ENCODE results near the gene M1AP.

The M1AP gene

DNA sequence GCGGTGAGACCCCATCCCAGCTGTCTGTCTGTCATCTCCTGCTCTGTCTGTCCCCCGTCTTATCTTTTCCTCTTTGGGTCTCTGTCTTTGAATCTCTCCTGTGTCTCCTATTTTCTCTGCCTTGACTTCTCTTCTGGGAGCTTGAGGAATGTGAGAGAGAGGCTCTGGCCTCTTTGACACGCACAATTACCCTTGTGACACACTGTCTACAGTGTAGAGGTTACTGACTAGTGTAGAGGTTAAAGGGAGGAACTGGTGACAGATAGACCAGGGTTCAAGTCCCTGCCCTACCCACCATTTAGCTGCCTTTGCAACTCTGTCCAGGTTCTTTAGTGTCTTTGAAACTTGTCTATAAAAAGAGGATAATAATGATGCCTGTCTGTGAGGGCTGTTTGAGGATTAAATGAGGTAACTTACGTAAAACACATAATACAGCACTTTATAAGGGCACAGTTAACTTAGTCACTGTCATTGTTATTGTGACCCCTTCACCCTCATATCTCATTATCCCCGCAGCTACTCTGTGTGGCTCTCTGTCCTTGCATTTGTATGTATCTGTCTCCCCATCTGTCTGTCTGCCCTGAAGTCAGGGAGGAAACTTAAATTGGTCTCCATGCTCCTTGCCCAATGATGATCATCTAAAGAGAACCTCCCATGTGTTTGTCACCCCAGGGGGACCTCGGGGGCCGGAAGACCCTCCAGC lies 25.8 kb upstream of the M1AP start:
- no peak overlapping the region for H3K27ac Mint-ChIP-seq
- no peak overlapping the region for H3K4me3 Mint-ChIP-seq
- peaks cover 21% of the 10 kb centered on the region for H3K36me3 Mint-ChIP-seq (ENCODE audit: low read depth)
- H3K27me3 Mint-ChIP-seq, result no peaks in the 10 kb centered on the region
- no peaks in the 10 kb centered on the region for H3K4me1 Mint-ChIP-seq (ENCODE audit: low read depth)
- H3K9me3 Mint-ChIP-seq, result no peaks in the 10 kb centered on the region

DNA sequence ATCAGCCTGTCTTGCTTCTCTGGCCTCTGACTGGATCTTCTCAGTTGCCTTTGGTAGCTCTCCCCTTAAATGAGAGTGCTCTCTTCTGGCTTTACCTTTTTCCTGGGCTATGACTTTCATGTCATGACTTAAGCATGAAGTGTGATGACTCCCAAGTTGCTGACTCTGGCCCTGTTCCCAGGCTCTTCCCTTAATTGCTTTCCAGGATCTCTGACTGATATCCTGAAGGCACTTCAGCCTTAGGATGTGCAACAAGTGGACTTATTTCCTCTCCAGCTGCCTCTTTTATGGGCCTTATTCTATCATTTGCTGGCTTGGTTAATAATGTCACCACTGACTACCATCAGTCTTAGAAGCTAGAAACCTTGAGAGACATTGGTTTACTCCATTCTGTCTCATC lies 23.3 kb upstream of the M1AP start:
- Mint-ChIP-seq H3K27ac (no peak overlapping the region), H3K9me3 (no peaks in the 10 kb centered on the region), H3K4me3 (no peak overlapping the region), H3K27me3 (no peaks in the 10 kb centered on the region), H3K36me3 (ENCODE audit: low read depth) (peaks cover 19% of the 10 kb centered on the region), H3K4me1 (ENCODE audit: low read depth) (no peaks in the 10 kb centered on the region)

GRCh38 chr2:74670263-74670662 lies 22.1 kb upstream of the M1AP start:
- no peaks in the 10 kb centered on the region for H3K27me3 Mint-ChIP-seq
- H3K9me3 Mint-ChIP-seq, result no peaks in the 10 kb centered on the region
- H3K4me1 Mint-ChIP-seq (ENCODE audit: low read depth), result no peaks in the 10 kb centered on the region
- H3K4me3 Mint-ChIP-seq, result no peak overlapping the region
- H3K27ac Mint-ChIP-seq, result no peak overlapping the region
- peaks cover 12% of the 10 kb centered on the region for H3K36me3 Mint-ChIP-seq (ENCODE audit: low read depth)

DNA sequence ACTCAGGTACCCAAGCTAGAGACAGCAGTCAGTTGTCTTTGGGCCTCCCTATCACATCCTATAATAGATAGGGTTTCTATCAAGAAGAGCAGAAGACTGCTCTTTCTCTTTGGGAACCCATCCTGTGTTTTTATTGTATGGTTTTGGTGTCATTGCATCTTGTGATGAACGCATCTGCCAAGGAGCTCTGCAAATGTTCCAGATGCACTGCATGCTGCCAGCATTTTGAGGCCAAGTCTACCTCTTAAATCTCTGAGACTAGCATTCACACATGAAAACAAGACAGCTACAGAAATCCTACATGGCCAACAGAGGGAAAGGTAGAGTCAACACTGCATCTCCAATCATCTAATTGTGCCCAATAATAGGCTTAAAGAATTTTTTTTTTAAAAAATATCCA lies 20.0 kb upstream of the M1AP start:
- Mint-ChIP-seq H3K4me1 (ENCODE audit: low read depth) (no peaks in the 10 kb centered on the region), H3K9me3 (no peaks in the 10 kb centered on the region), H3K36me3 (ENCODE audit: low read depth) (peaks cover 12% of the 10 kb centered on the region), H3K27ac (no peak overlapping the region), H3K27me3 (no peaks in the 10 kb centered on the region), H3K4me3 (no peak overlapping the region)

- Mint-ChIP-seq H3K27me3 (peaks cover 4% of the 10 kb centered on the region), H3K4me3 (no peak overlapping the region), H3K4me1 (ENCODE audit: low read depth) (peaks cover 6% of the 10 kb centered on the region), H3K36me3 (ENCODE audit: low read depth) (no peaks in the 10 kb centered on the region), H3K27ac (no peak overlapping the region), H3K9me3 (no peaks in the 10 kb centered on the region)
These were observed 11.3 kb upstream of the M1AP start for GRCh38 chr2:74659462-74659861.

DNA sequence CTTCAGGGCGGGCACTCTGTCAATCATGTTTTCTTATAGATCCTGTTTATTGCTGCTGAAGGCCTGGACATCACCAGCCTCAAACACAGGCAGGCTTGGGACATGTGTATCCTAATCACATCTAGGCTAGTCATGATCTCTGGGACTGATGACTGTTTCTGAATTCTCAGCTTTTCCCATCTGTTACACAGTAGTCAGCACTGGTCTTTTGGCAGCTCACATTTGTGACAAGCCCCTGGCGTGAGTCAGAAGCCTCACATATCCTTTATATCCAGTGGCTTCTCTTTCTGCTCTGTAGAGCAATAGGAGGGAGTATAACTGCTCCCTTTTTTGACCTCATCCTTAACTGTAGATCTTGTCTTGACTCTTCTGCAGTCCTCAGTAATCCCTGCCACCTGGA lies 10.4 kb upstream of the M1AP start:
- Mint-ChIP-seq H3K27ac (no peak overlapping the region), H3K9me3 (no peaks in the 10 kb centered on the region), H3K4me1 (ENCODE audit: low read depth) (peaks cover 10% of the 10 kb centered on the region), H3K4me3 (no peak overlapping the region), H3K27me3 (peaks cover 4% of the 10 kb centered on the region), H3K36me3 (ENCODE audit: low read depth) (no peaks in the 10 kb centered on the region)

GRCh38 chr2:74655579-74655978 lies 7.4 kb upstream of the M1AP start:
- Mint-ChIP-seq H3K27ac (no peak overlapping the region), H3K27me3 (peaks cover 6% of the 10 kb centered on the region), H3K4me3 (no peak overlapping the region), H3K9me3 (no peaks in the 10 kb centered on the region), H3K4me1 (ENCODE audit: low read depth) (peaks cover 10% of the 10 kb centered on the region), H3K36me3 (ENCODE audit: low read depth) (no peaks in the 10 kb centered on the region)

DNA sequence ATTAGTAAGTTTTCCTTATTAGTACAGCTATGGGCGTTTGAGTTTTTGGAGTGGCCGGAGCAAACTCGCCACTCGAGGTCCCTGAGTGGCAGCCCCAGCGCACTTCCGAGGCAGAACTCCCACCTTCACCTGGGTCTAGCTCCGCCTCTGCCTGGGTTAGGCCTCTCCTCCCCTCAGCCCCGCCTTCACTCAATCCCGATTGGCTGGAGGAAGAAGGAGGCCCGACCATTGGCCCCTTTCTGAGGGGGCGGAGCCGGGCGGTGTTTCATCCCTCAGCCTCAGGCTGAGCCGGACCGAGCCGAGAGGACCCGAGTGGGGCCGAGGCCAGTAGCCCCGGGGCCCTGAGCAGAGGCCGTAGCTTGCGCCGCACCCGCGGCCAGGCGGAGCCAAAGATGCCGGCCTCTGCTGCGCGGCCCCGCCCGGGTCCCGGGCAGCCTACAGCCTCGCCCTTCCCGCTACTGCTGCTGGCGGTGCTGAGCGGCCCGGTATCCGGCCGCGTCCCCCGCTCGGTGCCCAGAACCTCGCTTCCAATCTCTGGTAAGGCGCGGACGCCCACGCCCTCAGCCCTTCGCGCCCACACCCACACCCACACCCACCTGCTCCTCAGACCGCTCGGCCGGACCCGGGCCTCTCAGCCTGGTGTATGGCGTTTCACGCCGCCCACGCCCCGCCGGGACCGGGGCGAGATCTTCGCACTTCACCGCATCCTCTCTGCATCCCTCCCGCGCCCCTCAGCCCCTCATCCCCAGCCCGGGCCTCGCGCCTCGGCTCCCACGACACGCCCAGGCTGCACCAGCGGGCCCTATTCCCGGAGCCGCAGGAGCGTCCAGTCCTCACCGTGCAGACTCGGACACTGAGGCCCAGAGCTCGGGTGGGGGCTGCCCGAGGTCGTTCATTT lies 6.1 kb upstream of the M1AP start, which contains the start of gene SEMA4F:
TSS of gene SEMA4F (plus strand) at position 263 of the 898 bp plus-strand sequence. CDS start at position 393, 130 bp downstream.
- Mint-ChIP-seq H3K4me1 (ENCODE audit: low read depth) (peaks cover 10% of the 10 kb centered on the region), H3K27ac (peak within 1 kb of the TSS; percentile 60), H3K27me3 (peaks cover 14% of the 10 kb centered on the region), H3K4me3 (peak within 1 kb of the TSS; percentile 83), H3K9me3 (no peaks in the 10 kb centered on the region), H3K36me3 (ENCODE audit: low read depth) (no peaks in the 10 kb centered on the region)

- Mint-ChIP-seq H3K9me3 (no peaks in the 10 kb centered on the region), H3K27ac (no peak overlapping the region), H3K36me3 (ENCODE audit: low read depth) (no peaks in the 10 kb centered on the region), H3K4me3 (peak overlapping the region; percentile 83), H3K4me1 (ENCODE audit: low read depth) (peaks cover 10% of the 10 kb centered on the region), H3K27me3 (peaks cover 20% of the 10 kb centered on the region)
These were observed 5.5 kb upstream of the M1AP start for GRCh38 chr2:74653589-74653984.

- H3K27ac Mint-ChIP-seq, result no peak overlapping the region
- H3K4me3 Mint-ChIP-seq, result no peak overlapping the region
These were observed 1.2 kb downstream of the M1AP start for GRCh38 chr2:74646834-74647482.

DNA sequence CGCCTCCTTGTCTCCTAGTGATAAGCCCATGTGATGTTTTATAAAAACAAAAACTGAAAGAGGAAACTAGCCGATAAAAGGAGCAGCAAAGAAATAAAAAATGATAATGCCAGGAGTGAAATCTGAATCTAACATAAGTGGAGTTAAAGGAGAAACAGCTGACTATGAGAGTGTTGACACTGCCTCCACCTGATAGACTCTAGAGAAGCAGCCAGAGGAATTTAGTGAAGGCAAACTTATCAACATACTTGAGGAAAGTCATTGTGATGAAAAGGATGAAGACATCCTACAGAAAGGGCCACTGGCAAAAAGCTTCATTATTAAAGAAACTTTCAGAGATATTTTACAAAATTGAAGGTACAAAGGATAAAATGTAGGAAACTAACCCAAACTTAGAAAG lies 1.9 kb downstream of the M1AP start:
- Mint-ChIP-seq H3K27me3 (peaks cover 35% of the 10 kb centered on the region), H3K4me3 (no peak overlapping the region), H3K36me3 (ENCODE audit: low read depth) (no peaks in the 10 kb centered on the region), H3K4me1 (ENCODE audit: low read depth) (no peaks in the 10 kb centered on the region), H3K27ac (no peak overlapping the region), H3K9me3 (no peaks in the 10 kb centered on the region)

More at GRCh38 chr2:74646834-74647482, 1.2 kb downstream of the M1AP start:
- Mint-ChIP-seq H3K9me3 (no peaks in the 10 kb centered on the region), H3K4me1 (ENCODE audit: low read depth) (no peaks in the 10 kb centered on the region), H3K36me3 (ENCODE audit: low read depth) (no peaks in the 10 kb centered on the region), H3K27me3 (peaks cover 35% of the 10 kb centered on the region)

DNA sequence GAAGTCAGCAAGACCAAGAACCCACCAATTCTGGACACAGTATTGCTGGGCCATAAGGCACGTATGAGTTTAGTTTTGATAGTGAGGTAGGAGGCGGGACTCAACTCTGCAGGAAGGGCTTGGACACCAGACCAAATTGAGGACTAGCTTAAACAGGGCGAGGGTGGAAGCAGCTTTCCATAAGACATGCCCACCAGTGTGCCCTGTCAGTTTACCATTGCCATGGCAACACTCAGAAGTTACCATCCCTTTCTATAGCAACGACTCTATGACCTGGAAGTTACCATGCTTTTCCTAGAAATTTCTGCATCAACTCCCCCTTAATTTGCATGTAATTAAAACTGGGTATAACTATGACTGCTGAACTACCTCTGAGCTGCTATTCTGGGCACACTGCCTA lies 2.8 kb downstream of the M1AP start:
- Mint-ChIP-seq H3K27me3 (peaks cover 34% of the 10 kb centered on the region), H3K4me3 (no peak overlapping the region), H3K4me1 (ENCODE audit: low read depth) (no peaks in the 10 kb centered on the region), H3K27ac (no peak overlapping the region), H3K36me3 (ENCODE audit: low read depth) (no peaks in the 10 kb centered on the region), H3K9me3 (no peaks in the 10 kb centered on the region)

GRCh38 chr2:74639550-74639949 lies 8.6 kb downstream of the M1AP start:
- H3K4me3 Mint-ChIP-seq, result no peak overlapping the region
- H3K36me3 Mint-ChIP-seq (ENCODE audit: low read depth), result no peaks in the 10 kb centered on the region
- H3K9me3 Mint-ChIP-seq, result no peaks in the 10 kb centered on the region
- H3K27ac Mint-ChIP-seq, result no peak overlapping the region
- H3K27me3 Mint-ChIP-seq, result peaks cover 15% of the 10 kb centered on the region
- no peaks in the 10 kb centered on the region for H3K4me1 Mint-ChIP-seq (ENCODE audit: low read depth)

DNA sequence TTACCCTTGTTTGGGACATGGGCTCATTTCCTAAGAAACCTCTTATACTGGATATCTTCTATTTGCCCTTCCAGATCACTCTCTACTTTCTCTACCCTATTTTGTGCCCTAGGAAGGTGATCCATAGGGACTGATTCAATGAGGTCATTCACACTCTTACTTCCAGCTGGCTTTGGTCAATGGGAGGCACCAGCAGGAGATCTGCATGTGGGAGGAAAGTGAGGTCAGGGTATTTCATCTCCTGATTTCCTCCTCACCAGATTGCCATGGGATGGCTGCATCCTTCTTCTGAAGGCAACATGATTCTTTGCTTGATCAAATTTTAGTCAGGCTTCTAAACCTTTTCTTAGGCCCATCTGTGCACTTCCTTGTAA lies 15.2 kb downstream of the M1AP start:
- H3K4me1 Mint-ChIP-seq (ENCODE audit: low read depth), result no peaks in the 10 kb centered on the region
- no peak overlapping the region for H3K27ac Mint-ChIP-seq
- H3K4me3 Mint-ChIP-seq, result no peak overlapping the region
- H3K9me3 Mint-ChIP-seq, result no peaks in the 10 kb centered on the region
- H3K36me3 Mint-ChIP-seq (ENCODE audit: low read depth), result no peaks in the 10 kb centered on the region
- H3K27me3 Mint-ChIP-seq, result peaks cover 4% of the 10 kb centered on the region

Data from stimulated activated naive CD8-positive, alpha-beta T cell treated with anti-CD3 and anti-CD28 coated beads, Interleukin-15, Interleukin-2, amounts not matched to agents 100 ng/mL and 50 ng/mL, for 24 hours (primary cell).